ENCODE measurements around the gene AP2A2. TPM values are rescaled to one million over a fixed set of nuclear protein-coding genes. Genes with fewer than 3 reads are reported as not detected.
A peak's percentile ranks its signal among the peaks of the same experiment; 100 is the strongest.

AP2A2 gene
- total RNA-seq, 1 experiment from 2014 or later, result 29.6 TPM

DNA sequence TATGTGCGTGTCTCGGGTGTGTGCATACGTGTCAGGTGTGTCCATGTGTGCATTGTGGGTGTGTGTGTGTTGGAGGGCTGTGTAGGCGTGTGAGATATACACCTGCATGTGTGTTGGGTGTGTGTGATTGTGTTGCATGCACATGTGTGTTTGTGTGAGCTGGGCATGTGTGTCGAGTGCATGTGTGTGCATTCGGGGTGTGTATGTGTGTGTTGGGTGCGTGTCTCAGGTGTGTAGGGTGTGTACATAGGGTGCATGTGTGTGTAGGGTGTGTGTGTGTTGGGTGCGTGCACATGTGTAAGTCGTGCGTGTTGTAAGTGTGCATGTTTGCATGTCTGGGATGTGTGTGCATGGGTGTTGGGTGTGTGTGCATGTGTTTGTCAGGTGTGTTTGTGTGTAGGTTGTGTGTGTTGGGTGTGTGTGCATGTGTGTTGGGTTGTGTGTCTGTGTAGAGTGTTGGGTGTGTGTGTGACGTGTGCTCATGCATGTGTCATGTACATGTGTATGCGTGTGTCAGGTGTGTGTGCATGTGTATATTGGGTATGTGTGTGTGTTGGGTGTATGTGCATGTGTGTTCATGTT lies 106.7 kb downstream of the AP2A2 start:
- no peak for ATAC-seq
- no peaks in the 10 kb centered on the region for H3K36me3 ChIP-seq (ENCODE audit: low read depth, low read length)
- no TSS peak for BruUV-seq (replicated peaks)
- ChIA-PET POLR2A (ENCODE audit: unreplicated experiment) (no interaction called here), CTCF (no interaction called here)
- no peak for DNase-seq
- H3K9me2 ChIP-seq (replicated peaks; ENCODE audit: low read length), result no peaks in the 10 kb centered on the region
- H3K4me3 ChIP-seq (ENCODE audit: low read length), result no peak overlapping the region
- H4K20me1 ChIP-seq (ENCODE audit: low read length), result no peaks in the 10 kb centered on the region
- TF ChIP-seq EZH2 (IDR thresholded peaks at IDR 0.05; ENCODE audit: low read length, unreplicated experiment) (no peak), EZH2phosphoT487 (IDR thresholded peaks at IDR 0.05; ENCODE audit: borderline replicate concordance, low read length) (no peak), CTCF (conservative IDR thresholded peaks at IDR 0.05; ENCODE audit: low read depth, low read length) (no peak)
- no peak overlapping the region for H3K27ac ChIP-seq (ENCODE audit: low read length)
- H3K4me1 ChIP-seq (ENCODE audit: insufficient read depth, low read length), result no peaks in the 10 kb centered on the region
- no peaks in the 10 kb centered on the region for H3F3A ChIP-seq (ENCODE audit: low read length, unreplicated experiment)
- no peak overlapping the region for H3K9ac ChIP-seq (ENCODE audit: low read length)
- H2AFZ ChIP-seq (ENCODE audit: low read length), result no peak overlapping the region
- no peak overlapping the region for H3K4me2 ChIP-seq (ENCODE audit: low read length)
- intact Hi-C loops (cut with micrococcal nuclease), result no loop called here
- H3K79me2 ChIP-seq (ENCODE audit: low read length), result no peaks in the 10 kb centered on the region
- H3K9me3 ChIP-seq (ENCODE audit: low read length), result no peaks in the 10 kb centered on the region
- H3K27me3 ChIP-seq (ENCODE audit: low read length), result no peaks in the 10 kb centered on the region

GRCh38 chr11:1033016-1033798 lies 107.5 kb downstream of the AP2A2 start:
- H3K27ac ChIP-seq (ENCODE audit: low read length), result no peak overlapping the region
- H3K27me3 ChIP-seq (ENCODE audit: low read length), result no peaks in the 10 kb centered on the region
- H3K36me3 ChIP-seq (ENCODE audit: low read depth, low read length), result no peaks in the 10 kb centered on the region
- ChIA-PET POLR2A (ENCODE audit: unreplicated experiment) (no interaction called here), CTCF (no interaction called here)
- no peaks in the 10 kb centered on the region for H3K9me2 ChIP-seq (replicated peaks; ENCODE audit: low read length)
- H3K4me3 ChIP-seq (ENCODE audit: low read length), result no peak overlapping the region
- no peak overlapping the region for H3K9ac ChIP-seq (ENCODE audit: low read length)
- DNase-seq, result no peak
- no peaks in the 10 kb centered on the region for H3K4me1 ChIP-seq (ENCODE audit: insufficient read depth, low read length)
- TF ChIP-seq EZH2phosphoT487 (IDR thresholded peaks at IDR 0.05; ENCODE audit: borderline replicate concordance, low read length) (no peak), CTCF (conservative IDR thresholded peaks at IDR 0.05; ENCODE audit: low read depth, low read length) (no peak), EZH2 (IDR thresholded peaks at IDR 0.05; ENCODE audit: low read length, unreplicated experiment) (no peak)
- no peaks in the 10 kb centered on the region for H4K20me1 ChIP-seq (ENCODE audit: low read length)
- H3K4me2 ChIP-seq (ENCODE audit: low read length), result no peak overlapping the region
- no peak overlapping the region for H2AFZ ChIP-seq (ENCODE audit: low read length)
- no peaks in the 10 kb centered on the region for H3F3A ChIP-seq (ENCODE audit: low read length, unreplicated experiment)
- H3K79me2 ChIP-seq (ENCODE audit: low read length), result no peaks in the 10 kb centered on the region
- no peaks in the 10 kb centered on the region for H3K9me3 ChIP-seq (ENCODE audit: low read length)
- BruUV-seq (replicated peaks), result no TSS peak
- no peak for ATAC-seq
- intact Hi-C loops (cut with micrococcal nuclease), result no loop called here

GRCh38 chr11:1034001-1034400 lies 108.3 kb downstream of the AP2A2 start:
- BruUV-seq (replicated peaks), result no TSS peak
- no peak overlapping the region for H2AFZ ChIP-seq (ENCODE audit: low read length)
- TF ChIP-seq EZH2phosphoT487 (IDR thresholded peaks at IDR 0.05; ENCODE audit: borderline replicate concordance, low read length) (no peak), CTCF (conservative IDR thresholded peaks at IDR 0.05; ENCODE audit: low read depth, low read length) (no peak)
- CTCF ChIA-PET, result no interaction called here
- no peaks in the 10 kb centered on the region for H3F3A ChIP-seq (ENCODE audit: low read length, unreplicated experiment)
- no peak overlapping the region for H3K4me2 ChIP-seq (ENCODE audit: low read length)
- no peaks in the 10 kb centered on the region for H4K20me1 ChIP-seq (ENCODE audit: low read length)
- DNase-seq (no peak), ATAC-seq (peak; percentile 14)
- no peak overlapping the region for H3K4me3 ChIP-seq (ENCODE audit: low read length)
- no peaks in the 10 kb centered on the region for H3K9me2 ChIP-seq (replicated peaks; ENCODE audit: low read length)
- H3K27me3 ChIP-seq (ENCODE audit: low read length), result no peaks in the 10 kb centered on the region
- no peaks in the 10 kb centered on the region for H3K4me1 ChIP-seq (ENCODE audit: insufficient read depth, low read length)
- no peaks in the 10 kb centered on the region for H3K36me3 ChIP-seq (ENCODE audit: low read depth, low read length)
- intact Hi-C loops (cut with micrococcal nuclease), result no loop called here
- H3K9ac ChIP-seq (ENCODE audit: low read length), result no peak overlapping the region
- no peaks in the 10 kb centered on the region for H3K9me3 ChIP-seq (ENCODE audit: low read length)
- POLR2A ChIA-PET (ENCODE audit: unreplicated experiment), result no interaction called here
- H3K79me2 ChIP-seq (ENCODE audit: low read length), result no peaks in the 10 kb centered on the region
- H3K27ac ChIP-seq (ENCODE audit: low read length), result no peak overlapping the region

Measured in PC-3 (cell line).